Limb (tissue), 2 donors: ENCODE data around the gene MYRFL.
"Not testable (repeated sequence)": the region's sequence is repeated elsewhere in the genome, so short reads cannot be mapped to it uniquely, and the experiment has no call there.

ENCODE experiments used
- DNase-seq, 2 donors: peaks; one replicate each; pipeline ENCODE4 v3.0.0-alpha.2; 2016; ENCODE audit errors: extremely low spot score in 2 of 2

Gene MYRFL

DNA sequence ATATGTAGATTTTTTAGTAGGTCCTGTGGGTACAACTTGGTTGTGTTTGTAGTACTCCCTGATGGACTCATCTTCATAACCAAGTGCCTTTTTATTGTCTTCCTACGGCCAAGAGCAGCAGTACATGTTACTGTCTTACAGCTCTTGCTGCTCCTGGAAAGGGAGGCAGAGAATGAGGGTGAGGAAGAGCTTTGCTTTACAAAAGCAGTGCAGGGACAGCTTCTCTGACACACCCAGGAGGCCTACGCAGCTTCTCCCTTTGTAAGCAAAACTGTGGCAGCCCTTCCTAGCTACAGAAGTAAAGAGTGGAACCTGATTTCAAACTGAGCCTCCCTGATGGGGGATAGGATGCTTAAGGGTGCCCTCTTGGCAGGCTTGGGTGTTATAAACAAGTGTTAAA is 18.6 kb downstream of the MYRFL start:
- DNase-seq, result no peak

DNA sequence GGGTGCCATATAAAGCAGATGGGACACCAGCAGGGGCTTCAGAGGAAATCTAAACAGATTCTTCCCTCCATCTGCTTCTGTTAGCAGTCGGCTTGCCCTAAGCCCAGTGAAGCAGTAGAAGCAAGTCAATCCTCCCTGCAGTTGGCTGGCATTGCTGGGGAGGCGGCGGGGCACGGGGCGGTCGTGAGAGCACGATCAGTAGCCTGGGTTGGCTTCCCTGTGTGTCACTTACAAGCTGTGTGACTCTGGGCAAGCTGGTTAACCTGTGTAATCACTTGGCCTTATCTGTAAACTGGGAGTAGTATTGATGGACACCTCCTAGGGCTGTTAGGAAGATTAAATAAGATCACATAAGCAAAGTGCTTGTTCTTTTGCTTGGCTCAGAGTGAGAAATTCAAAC is 19.4 kb downstream of the MYRFL start:
- no peak for DNase-seq

DNA sequence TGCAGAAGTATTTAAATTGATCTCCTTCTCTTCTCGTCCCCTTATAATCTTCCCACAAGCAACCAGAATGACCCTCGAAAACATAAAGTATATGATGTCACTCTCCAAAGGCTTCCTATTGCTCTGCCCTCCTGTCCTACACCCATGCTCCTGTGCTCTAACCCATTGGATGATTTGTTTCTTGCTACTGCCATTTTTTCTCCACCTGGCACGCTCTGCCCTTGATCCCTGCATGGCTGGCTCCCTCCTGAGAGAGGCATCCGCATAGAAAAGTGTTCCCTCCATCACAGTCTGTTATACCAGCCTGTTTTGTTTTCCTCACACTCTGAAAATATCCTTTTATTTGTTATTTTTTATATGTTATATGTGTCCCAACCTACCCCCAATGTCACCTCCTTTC is 19.8 kb downstream of the MYRFL start:
- no peak for DNase-seq

DNA sequence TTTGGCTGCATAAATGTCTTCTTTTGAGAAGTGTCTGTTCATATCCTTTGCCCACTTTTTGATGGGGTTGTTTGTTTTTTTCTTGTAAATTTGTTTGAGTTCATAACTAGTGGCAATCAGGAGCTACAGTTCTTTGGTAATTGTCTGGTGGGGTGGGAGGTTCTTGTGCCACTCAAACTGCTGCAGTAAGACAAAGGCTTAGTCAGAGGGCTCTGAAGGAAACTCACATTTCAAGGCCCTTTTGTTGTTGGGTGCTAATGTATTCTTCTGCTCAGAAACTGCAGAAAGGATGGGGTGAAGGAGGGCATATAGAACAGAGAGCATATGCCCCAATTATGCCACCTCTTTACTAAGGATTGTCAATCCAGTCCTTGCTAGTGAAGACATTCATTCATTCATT is 21.9 kb downstream of the MYRFL start:
- no peak for DNase-seq

DNA sequence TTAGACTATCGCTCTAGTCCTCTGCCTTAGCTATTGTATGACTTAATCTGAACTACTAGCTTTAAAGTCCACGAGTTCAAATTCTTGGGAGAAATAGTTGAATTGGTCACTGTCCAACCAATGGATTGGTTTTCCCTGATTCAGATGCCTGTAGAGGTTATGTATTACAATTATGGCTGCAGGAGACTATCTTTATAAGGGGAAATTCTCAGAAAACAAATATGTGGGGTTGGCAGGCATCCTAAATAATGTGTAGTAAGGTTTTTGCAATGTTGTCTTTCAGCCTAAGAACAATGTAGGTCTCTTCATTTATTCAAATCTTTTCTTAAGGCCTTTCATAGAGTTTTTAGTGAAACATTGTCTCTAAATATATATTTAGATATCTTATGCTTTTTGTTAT is 26.9 kb downstream of the MYRFL start:
- no peak for DNase-seq

DNA sequence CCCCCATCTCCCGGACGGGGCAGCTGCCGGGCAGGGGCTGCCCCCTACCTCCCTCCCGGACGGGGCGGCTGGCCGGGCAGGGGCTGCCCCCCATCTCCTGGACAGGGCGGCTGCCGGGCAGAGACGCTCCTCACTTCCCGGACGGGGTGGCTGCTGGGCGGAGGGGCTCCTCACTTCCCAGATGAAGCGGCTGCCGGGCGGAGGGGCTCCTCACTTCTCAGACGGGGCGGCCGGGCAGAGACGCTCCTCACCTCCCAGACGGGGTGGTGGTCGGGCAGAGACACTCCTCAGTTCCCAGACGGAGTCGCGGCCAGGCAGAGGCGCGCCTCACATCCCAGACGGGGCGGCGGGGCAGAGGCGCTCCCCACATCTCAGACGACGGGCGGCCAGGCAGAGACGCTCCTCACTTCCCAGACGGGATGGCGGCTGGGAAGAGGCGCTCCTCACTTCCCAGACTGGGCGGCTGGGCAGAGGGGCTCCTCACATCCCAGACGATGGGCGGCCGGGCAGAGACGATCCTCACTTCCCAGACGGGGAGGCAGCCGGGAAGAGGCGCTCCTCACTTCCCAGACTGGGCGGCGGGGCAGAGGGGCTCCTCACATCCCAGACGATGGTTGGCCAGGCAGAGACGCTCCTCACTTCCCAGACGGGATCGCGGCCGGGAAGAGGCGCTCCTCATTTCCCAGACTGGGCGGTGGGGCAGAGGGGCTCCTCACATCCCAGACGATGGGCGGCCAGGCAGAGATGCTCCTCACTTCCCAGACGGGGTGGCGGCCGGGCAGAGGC is 28.3 kb downstream of the MYRFL start:
- not testable (repeated sequence) for DNase-seq

DNA sequence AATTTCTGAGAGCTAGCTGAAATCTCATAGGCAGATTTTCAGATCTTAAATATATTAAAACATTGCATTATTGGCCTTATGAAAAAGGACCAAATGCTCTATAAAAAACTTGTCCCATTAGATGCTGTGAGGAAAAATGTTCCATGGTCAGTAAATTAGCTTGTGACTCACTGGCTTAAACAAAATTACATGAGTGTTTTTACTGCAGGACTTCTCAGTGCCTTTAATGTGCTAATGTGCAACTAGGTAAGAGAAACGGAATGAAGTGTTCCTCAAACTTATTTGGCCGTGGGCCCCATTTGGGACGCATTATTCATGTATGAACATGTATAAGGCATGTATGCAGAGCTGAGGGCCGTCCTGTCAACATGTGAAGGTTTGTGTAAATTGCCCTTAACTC is 41.7 kb downstream of the MYRFL start:
- no peak for DNase-seq

DNA sequence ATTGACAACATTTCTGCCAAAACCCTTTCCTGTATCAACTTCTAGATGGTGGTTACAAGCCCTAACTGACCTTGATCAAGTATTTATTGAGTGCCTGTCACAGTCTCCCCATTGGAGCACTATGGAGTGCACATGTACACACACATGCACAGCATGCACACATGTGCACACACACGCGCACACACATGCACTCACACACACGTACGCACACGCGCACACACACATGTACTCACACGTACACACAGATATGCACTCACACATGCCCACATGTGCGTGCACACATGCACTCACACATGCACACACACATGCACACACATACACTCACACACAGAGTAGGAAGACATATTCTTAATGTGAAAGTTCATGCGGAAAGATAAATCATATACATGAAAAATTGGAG is 43.7 kb downstream of the MYRFL start:
- no peak for DNase-seq

DNA sequence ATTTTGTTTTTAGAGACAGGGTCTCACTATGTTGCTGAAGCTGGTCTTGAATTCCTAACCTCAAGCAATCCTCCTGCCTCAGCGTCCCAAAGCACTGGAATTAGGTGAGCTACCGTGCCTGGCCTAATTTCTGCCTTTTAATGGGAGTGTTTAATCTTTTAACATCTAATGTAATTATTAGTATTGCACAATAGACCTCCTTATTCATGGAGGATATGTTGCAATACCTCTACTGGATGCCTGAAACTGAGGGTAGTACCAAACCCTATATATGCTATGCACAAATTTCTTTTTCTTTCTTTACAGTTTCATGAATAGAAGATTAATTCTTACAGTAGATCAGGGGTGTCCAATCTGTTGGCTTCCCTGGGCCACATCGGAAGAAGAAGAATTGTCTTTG is 47.8 kb downstream of the MYRFL start:
- DNase-seq, result no peak

DNA sequence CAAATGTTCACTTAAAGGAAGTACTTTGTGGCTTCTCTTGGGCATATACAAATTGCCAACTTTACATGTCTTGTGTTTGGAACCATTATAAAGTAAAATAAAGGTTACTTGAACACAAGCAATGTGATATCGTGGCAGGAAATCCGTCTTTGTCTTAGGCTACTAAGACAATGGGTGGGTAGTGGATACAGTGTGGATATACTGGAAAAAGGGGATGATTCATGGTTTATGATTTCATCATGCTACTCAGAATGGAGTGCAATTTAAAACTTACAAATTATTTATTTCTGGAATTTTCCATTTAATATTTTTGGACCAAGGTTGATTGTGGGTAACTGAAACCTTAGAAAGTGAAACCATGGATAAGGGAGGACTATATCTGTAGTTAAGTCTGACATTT is 48.4 kb downstream of the MYRFL start:
- DNase-seq, result no peak

DNA sequence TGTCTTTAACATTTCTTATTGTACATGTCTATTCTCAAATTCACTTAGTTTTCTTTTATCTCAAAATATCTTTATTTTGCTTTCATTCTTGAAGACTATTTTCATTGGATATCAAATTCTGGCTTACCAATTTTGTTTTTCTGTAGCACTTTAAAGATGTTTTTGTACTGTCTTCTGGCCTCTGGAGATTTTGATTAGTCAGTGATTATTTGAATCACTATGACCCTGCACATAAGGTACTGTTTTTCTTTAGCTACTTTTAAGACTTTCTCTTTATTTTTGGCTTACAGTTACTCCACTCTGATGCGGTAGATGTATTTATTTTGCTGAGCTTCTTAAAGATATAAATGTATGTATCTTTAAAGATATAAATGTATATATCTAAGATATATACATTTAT is 49.6 kb downstream of the MYRFL start:
- DNase-seq, result no peak

DNA sequence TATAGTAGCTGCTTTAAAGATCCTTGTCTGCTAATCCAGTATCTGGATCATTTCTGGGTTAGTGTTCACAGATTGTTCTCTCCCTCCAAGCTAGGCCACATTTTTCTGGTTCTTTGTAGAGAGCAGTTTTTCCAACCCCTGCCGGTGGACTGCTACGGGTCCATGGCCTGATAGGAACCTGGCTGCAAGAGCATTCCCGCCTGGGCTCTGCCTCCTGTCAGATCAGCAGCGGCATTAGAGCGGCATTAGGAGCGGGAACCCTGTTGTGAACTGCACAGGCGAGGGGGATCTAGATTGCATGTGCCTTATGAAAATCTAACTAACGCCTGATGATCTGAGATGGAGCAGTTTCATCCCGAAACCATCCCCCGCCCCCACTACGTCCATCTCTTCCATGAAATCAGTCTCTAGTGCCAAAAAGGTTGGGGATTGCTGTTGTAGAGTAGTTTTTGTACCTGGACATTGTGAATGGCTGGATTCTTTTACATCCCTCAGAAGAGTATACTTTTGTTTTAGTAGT is 50.4 kb downstream of the MYRFL start:
- DNase-seq, result no peak

DNA sequence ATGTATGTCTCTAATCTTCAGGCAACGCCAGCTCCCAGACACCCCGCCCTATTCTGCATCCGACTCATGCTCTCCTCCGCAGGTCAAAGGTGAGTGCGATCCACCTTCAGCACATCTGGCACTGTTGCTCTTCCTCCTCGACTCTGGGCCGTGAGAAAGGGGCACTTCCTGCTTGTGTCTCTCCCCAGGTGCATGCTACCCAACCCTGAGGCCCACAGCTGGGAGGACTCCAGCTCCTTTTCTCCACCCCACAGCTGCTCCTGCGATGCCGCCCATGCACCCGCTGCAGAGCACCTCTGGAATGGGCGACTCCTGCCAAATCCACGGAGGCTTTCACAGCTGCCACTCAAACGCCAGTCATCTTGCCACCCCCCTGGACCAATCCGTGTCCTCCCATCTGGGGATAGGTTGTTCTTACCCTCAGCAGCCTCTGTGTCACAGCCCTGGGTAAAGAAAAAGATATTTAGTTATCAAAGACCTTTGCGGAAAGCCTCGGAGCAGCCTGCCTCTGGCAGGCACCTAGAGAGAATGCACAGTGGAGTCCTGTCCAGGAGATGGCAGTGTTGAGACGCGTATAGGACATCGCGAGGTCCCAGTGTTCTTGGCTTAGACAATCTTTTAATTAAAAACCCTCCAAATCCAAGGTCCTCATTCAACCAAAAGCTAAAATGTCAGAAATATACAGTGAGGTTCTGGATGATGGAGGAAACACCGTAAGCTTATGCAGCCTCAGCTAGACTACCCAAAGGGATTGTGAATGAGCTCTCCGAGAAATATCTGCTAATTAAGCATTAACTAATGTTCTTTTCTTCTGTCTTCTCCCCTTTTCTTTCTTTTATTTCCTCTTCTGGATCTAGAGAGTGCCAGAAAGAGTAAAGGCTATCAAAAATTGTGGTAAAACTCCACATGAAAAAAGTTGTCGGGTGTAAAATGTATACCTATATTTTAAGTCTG is 54.3 kb downstream of the MYRFL start:
- peak; percentile 82 to 83 for DNase-seq

DNA sequence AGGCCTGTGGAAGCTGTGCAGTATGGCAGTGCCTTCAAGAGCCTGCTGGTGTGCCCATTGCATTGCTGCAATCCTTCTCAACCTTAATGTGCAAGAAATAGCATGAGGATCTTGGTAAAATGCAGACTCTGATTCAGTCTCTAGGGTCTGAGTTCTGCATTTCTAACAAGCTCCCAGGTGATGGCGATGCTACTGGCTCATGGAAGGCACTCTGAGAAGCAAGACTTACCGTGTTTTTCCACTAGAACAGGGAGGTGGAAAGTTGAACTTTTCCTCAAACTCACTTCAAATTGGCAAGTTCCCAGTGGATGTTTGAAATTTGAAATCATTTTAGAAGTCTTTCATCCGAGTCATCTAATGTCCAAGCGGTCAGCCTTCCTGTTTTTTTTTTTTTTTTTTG is 55.5 kb downstream of the MYRFL start:
- no peak for DNase-seq

DNA sequence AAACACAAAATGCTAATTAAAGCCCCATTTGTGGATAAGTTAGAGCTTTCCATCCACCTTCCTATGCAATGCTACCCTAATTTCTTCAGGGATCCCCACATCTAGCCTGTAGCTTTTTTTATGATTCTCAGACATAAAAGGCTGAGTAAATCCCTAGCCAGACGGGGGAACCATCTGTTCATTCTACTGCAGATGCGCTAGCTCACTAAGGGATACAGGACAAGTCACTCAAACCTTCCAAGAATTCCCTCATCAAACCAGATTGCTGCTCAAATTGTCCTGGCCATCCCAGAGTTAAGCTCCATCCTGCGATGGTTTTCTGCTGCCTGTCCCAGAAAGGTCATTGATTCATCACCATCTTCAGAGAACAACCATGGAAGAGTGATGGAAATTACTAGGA is 56.7 kb downstream of the MYRFL start:
- no peak for DNase-seq

DNA sequence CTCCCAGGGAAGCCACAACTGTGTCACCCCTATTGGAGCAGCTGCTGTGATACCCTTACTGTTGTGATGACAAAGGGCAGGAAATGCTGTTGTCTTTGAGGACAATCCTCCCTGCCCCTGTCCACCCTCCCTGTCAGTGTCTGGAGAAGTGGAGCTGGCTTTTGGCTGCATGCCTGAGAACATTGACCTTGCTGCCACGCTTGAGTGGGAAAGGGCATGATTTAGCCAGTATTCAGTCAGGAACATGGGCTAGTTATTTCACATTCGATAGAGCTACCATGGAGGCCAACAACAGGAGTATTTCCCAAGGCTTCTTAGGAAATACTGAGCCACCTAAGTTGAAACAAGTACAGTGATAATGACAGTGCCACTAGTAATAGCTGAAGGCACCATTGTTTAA is 59.4 kb downstream of the MYRFL start:
- no peak for DNase-seq

DNA sequence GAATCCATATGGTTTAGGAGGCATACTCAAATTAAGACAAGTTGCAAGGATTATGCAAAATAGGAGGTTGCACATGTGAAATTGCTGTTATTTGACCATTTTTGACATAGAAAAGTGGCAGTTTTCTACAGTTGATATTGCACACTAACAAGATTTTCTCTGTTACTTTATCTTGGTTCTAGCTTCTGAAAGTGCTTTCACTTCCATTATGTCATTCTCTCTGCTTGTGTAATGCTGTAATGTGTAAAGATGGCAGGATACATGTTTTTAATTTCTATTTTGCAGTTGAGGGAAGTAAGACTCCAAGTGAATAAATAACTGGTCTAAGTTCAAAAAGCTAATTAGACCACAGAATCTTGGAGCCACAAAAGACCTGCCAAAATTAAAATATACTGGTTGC is 60.6 kb downstream of the MYRFL start:
- no peak for DNase-seq

DNA sequence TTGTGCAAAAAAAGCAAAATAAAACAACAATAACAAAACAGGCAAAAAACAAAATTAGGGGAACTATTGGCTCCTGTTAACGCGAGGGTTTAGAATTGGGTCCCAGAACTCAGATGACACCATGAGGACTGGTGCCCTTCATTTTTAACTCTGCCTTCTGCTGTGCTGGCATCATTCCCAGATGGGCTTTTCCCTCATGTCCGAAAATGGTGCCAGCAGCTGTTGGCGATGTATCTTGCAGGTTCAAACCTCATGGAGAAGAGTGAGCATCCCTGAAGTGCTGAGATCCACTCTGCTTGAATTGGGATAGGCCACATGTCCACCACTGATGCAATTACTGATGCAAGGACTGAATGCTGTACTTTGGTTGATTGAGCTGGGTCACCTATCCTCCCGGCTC is 61.1 kb downstream of the MYRFL start:
- no peak for DNase-seq

DNA sequence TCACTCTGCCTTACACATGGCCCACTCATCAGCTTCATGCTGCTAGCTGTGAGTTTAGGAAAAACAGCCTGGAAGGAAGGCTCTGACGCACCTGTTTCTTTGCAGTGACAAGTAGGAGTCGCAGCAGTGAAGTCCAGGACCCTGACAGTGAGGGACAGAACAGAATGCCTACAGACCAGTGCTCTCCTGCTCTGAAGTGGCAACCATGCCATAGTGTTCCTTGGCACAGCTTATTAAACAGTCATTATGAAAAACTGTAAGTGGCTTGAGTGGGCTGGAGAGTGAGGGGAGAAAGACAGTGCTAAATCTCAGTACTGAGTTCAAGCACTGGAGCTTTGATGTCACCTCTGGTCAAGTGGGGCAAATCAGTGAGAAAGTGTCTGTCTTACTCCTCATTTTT is 61.7 kb downstream of the MYRFL start:
- DNase-seq, result no peak

DNA sequence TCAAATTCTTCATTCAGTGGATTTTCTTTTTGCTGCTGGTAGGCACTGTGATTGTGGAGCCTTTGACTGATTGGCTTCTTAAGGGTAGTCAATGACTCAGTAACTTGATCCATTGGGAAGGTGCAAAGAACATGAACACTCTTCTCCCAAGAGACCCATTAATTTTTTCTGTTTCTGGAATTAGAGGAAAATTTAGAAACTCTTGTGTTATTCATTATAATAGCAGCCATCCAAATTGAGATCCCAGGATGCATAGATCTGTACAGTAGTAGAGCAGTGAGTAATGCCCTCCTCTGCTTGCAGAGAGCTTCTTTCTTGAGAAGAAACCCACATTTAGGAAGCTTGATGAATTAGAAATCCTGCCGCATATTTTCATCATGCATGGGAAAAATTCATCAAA is 63.9 kb downstream of the MYRFL start:
- no peak for DNase-seq

DNA sequence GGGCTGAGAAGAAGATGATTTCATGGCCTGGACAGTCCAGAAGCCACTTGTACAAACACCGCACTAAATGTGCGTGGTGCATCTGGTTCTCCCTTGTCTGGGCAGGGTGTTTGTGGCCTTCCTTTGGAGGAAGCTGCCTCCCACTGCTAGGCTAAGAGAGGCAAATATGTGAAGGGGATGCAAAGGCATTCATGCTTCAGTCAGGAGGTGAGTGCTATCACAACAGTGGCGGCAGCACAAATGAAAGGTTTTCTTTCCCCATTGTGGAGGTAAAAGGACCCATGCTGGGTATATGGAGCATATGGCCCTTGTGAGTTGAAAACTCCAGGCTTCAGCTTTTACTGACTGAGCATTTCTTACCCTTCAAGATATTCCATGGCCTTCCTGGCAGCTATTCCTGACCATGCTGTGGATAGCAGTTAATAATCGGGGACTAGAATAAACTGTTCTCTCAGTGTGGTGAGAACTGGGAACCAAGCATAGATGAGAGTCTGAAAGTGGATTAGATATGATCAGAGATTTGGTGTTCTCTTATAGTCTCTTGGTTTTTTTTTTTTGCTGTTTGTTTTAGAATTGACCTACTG is 69.9 kb downstream of the MYRFL start:
- no peak for DNase-seq
